Panc1 (cell line): ENCODE data around the gene KIF3B. TPM values are rescaled to one million over a fixed set of nuclear protein-coding genes. Genes with fewer than 3 reads are reported as not detected.
"Not testable (repeated sequence)": the region's sequence is repeated elsewhere in the genome, so short reads cannot be mapped to it uniquely, and the experiment has no call there.

Source experiments
- ATAC-seq: fragments of 200-7000 bp; cut with Tn5 transposase; 2 replicates; pipeline ENCODE4 v1.9.1; 2020; ENCODE audit warnings: mild to moderate bottlenecking, moderate library complexity
- BruUV-seq: library from RNA; stranded (reverse); fragments of 400-500 nt; replicated peaks from 2 replicates; lab custom pipeline; 2021; lab: Mats Ljungman, UMichigan
- CTCF ChIA-PET: fragments of 300-600 bp; sonication (Branson Sonifier 250); formaldehyde crosslinking; loops from one replicate; lab custom pipeline; 2022; ENCODE audit warnings: antibody characterized with exemption; lab: Charles Lee
- POLR2A ChIA-PET: fragments of 300-600 bp; sonication (Branson Sonifier 250); formaldehyde crosslinking; loops from one replicate; lab custom pipeline; 2022; ENCODE audit warnings: antibody characterized with exemption; lab: Charles Lee
- DNase-seq: peaks from one replicate; pipeline ENCODE4 v3.0.0-alpha.2; 2010; ENCODE audit warnings: low read depth, low spot score
- H3K27ac ChIP-seq: 2 replicates; pipeline ENCODE4 v1.5.1; 2011; ENCODE audit warnings: mild to moderate bottlenecking, low read length, inconsistent platforms
- H3K27me3 ChIP-seq: fragments of 200-500 bp; sonication (Bioruptor generic); 2 replicates; pipeline ENCODE4 v1.6.0; 2014; ENCODE audit warnings: low read length, inconsistent platforms; ENCODE audit not compliant: control insufficient read depth, insufficient read depth
- H3K36me3 ChIP-seq: fragments of 200-500 bp; sonication (Bioruptor generic); 2 replicates; pipeline ENCODE4 v1.5.1; 2014; ENCODE audit warnings: inconsistent platforms, mild to moderate bottlenecking, low read length, moderate library complexity; ENCODE audit not compliant: control insufficient read depth, insufficient read depth
- H3K4me1 ChIP-seq: 2 replicates; pipeline ENCODE4 v1.5.1; 2011; ENCODE audit warnings: inconsistent platforms, mild to moderate bottlenecking, low read length, moderate library complexity; ENCODE audit not compliant: control insufficient read depth, insufficient read depth
- H3K4me3 ChIP-seq, 2 experiments: 2 replicates each; pipeline ENCODE4 v1.5.1; 2011 to 2012; ENCODE audit warnings: low read depth in 2 of 2, low read length in 2 of 2, mild to moderate bottlenecking in 2 of 2, inconsistent platforms in 1 of 2, moderate library complexity in 1 of 2
- H3K9me3 ChIP-seq: fragments of 200-500 bp; sonication (Bioruptor generic); 2 replicates; pipeline ENCODE4 v1.5.1; 2014; ENCODE audit warnings: low read depth, mild to moderate bottlenecking, inconsistent platforms, low read length, moderate library complexity; ENCODE audit not compliant: control insufficient read depth, insufficient read depth
- POLR2AphosphoS5 ChIP-seq: IDR thresholded peaks from 2 replicates; pipeline ENCODE4 v1.6.1; 2012; ENCODE audit warnings: mild to moderate bottlenecking, low read depth, low read length, moderate library complexity
- SIN3A ChIP-seq: IDR thresholded peaks from 2 replicates; pipeline ENCODE4 v1.6.1; 2012; ENCODE audit warnings: low read depth, mild to moderate bottlenecking, low read length, moderate library complexity, borderline replicate concordance; ENCODE audit not compliant: insufficient read depth
- TCF7L2 ChIP-seq: IDR thresholded peaks from 2 replicates; pipeline ENCODE4 v1.6.1; 2011; ENCODE audit warnings: mild to moderate bottlenecking, low read depth, low read length, inconsistent platforms
- in situ Hi-C: cut with HindIII; loops from 2 replicates; pipeline ENCODE4 v1.10.0; 2016; ENCODE audit warnings: low sequenced_read_pairs, low pct_unique_long_range_greater_than_20kb
- intact Hi-C: fragments of 100-400 bp; cut with micrococcal nuclease; formaldehyde crosslinking; loops from one replicate; pipeline ENCODE4 v1.10.0; 2022; ENCODE audit not compliant: unreplicated experiment
- total RNA-seq: library from RNA; stranded (reverse); gene quantifications from one replicate; pipeline ENCODE4 v1.2.1, GENCODE V29; 2021; ENCODE audit not compliant: unreplicated experiment
- TF ChIP-seq, protein P1 (sequence below): fragments of 450-650 bp; IDR thresholded peaks from 2 replicates; pipeline ENCODE4 v1.5.1; 2017; ENCODE audit warnings: mild to moderate bottlenecking
- TF ChIP-seq, protein P2 (sequence below), 2 experiments: IDR thresholded peaks; 2 replicates each; pipeline ENCODE4 v1.6.1; 2011 to 2012; ENCODE audit warnings: low read depth in 2 of 2, control low read depth in 1 of 2, low read length in 1 of 2, mild to moderate bottlenecking in 1 of 2, moderate library complexity in 1 of 2; ENCODE audit not compliant: insufficient read depth in 1 of 2

KIF3B gene
- total RNA-seq, 1 experiment from 2014 or later = 67.8 TPM

DNA sequence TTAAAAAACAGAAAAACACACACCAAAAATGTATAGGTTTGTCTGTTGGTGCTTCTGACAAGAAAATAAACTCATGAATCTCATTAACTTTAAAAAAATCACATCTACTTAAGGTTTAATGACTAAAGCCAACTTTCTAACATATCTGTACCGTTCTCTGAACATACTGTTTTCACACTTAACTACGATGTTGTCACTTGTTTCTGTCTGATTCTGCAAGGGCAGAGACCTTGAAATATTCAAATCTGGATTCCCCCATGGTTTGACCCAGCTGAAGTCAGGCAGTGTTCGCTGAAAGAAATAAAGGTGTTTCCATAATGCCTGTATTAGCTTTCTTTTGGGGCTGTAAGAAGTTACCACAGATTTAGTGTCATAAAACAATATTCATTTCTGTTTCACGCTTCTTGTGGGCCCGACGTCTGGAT is 78.0 kb downstream of the KIF3B start:
- no peak for ATAC-seq
- TF ChIP-seq TCF7L2 = 0 out of 2 replicates have a peak, but pooled peaks have one; percentile 32
- no peak for TF ChIP-seq SIN3A
- TF ChIP-seq POLR2AphosphoS5 = no peak
- CTCF ChIA-PET = no interaction called here

GRCh38 chr20:32355907-32356621 is 78.6 kb downstream of the KIF3B start:
- BruUV-seq, intact Hi-C loops, H3K9me3 ChIP-seq, H3K36me3 ChIP-seq, in situ Hi-C loops, CTCF ChIA-PET, ATAC-seq, H3K27me3 ChIP-seq: not testable (repeated sequence)
- Histone ChIP-seq H3K27ac (peak overlapping the region; percentile 99), H3K4me1 (peaks cover 46% of the 10 kb centered on the region), H3K4me3 (peak overlapping the region in 1 of 2 experiments; percentile 81; a peak in 1 of 4 replicates)
- POLR2A ChIA-PET = interaction anchor here (0.7 kb wide), 2 partner anchors 64 to 124 kb away, joined by 3 read pairs; no protein-coding TSS in a partner anchor
- DNase-seq = peak; percentile 33

More for the DNA sequence above, 78.0 kb downstream of the KIF3B start:
- intact Hi-C loops = no loop called here
- Histone ChIP-seq H3K36me3 (no peaks in the 10 kb centered on the region), H3K9me3 (no peaks in the 10 kb centered on the region), H3K27me3 (no peaks in the 10 kb centered on the region), H3K27ac (peak overlapping the region; percentile 99), H3K4me3 (no peak overlapping the region), H3K4me1 (peaks cover 39% of the 10 kb centered on the region)
- no peak for DNase-seq
- no TSS peak for BruUV-seq
- in situ Hi-C loops = no loop called here
- POLR2A ChIA-PET = interaction anchor here (0.7 kb wide), 1 partner anchor 123 kb away, joined by 3 read pairs; no protein-coding TSS in a partner anchor

DNA sequence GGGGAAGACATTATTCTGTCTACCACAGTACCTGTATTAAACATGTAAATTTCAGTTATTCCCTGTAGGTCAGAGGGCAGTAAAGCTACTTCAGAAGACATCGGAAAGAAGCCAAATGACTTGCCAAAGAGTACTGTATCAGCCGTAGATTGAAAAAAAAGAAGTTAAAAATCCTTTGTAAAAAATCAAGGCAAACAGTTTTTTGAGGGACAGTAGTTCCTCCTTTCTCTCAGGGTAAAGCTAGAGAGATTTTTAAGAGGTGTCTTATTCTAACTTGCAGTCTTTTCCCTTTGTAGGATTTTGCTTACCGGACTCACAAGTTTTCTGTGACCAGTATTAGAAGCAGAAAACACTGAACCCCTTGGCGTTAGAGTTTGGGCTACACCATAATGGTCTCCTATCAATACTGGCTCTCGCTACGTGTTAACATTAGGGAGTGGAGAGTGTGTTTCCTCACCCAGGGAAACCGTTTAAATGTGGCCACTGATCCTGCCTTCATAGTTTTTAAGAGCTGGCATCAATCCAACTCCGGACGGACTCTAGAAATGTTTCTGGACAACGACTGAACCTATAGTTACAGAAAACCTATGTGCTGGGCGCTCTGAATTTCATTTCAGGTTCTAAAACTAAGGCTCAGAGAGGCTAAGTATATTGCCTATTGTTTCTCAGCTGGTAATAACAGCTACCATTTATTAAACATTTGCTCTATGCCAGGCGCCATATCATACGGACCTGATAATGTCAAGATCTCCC is 79.3 kb downstream of the KIF3B start:
- TF ChIP-seq TCF7L2 (no peak), POLR2AphosphoS5 (no peak; the same call in 1 of the 2 replicates), SIN3A (no peak)
- TF ChIP-seq, protein P1, sequence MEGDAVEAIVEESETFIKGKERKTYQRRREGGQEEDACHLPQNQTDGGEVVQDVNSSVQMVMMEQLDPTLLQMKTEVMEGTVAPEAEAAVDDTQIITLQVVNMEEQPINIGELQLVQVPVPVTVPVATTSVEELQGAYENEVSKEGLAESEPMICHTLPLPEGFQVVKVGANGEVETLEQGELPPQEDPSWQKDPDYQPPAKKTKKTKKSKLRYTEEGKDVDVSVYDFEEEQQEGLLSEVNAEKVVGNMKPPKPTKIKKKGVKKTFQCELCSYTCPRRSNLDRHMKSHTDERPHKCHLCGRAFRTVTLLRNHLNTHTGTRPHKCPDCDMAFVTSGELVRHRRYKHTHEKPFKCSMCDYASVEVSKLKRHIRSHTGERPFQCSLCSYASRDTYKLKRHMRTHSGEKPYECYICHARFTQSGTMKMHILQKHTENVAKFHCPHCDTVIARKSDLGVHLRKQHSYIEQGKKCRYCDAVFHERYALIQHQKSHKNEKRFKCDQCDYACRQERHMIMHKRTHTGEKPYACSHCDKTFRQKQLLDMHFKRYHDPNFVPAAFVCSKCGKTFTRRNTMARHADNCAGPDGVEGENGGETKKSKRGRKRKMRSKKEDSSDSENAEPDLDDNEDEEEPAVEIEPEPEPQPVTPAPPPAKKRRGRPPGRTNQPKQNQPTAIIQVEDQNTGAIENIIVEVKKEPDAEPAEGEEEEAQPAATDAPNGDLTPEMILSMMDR = no peak
- TF ChIP-seq, protein P2, sequence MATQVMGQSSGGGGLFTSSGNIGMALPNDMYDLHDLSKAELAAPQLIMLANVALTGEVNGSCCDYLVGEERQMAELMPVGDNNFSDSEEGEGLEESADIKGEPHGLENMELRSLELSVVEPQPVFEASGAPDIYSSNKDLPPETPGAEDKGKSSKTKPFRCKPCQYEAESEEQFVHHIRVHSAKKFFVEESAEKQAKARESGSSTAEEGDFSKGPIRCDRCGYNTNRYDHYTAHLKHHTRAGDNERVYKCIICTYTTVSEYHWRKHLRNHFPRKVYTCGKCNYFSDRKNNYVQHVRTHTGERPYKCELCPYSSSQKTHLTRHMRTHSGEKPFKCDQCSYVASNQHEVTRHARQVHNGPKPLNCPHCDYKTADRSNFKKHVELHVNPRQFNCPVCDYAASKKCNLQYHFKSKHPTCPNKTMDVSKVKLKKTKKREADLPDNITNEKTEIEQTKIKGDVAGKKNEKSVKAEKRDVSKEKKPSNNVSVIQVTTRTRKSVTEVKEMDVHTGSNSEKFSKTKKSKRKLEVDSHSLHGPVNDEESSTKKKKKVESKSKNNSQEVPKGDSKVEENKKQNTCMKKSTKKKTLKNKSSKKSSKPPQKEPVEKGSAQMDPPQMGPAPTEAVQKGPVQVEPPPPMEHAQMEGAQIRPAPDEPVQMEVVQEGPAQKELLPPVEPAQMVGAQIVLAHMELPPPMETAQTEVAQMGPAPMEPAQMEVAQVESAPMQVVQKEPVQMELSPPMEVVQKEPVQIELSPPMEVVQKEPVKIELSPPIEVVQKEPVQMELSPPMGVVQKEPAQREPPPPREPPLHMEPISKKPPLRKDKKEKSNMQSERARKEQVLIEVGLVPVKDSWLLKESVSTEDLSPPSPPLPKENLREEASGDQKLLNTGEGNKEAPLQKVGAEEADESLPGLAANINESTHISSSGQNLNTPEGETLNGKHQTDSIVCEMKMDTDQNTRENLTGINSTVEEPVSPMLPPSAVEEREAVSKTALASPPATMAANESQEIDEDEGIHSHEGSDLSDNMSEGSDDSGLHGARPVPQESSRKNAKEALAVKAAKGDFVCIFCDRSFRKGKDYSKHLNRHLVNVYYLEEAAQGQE (IDR thresholded peaks at IDR 0.05; ENCODE audit: insufficient read depth in 1 of 2, low read depth in 2 of 2, low read length in 1 of 2) = no peak
- Histone ChIP-seq H3K27ac (peak overlapping the region; percentile 99), H3K9me3 (no peaks in the 10 kb centered on the region), H3K4me1 (peaks cover 48% of the 10 kb centered on the region), H3K27me3 (no peaks in the 10 kb centered on the region), H3K4me3 (peak overlapping the region; percentile 73 to 81), H3K36me3 (no peaks in the 10 kb centered on the region)
- POLR2A ChIA-PET = interaction anchor here (0.7 kb wide), 1 partner anchor 65 kb away, joined by 3 read pairs; no protein-coding TSS in a partner anchor
- in situ Hi-C loops (no loop called here), intact Hi-C loops (no loop called here)
- CTCF ChIA-PET = no interaction called here
- DNase-seq (peak; percentile 35), ATAC-seq (no peak)
- BruUV-seq = no TSS peak
